CD4-positive, alpha-beta T cell (primary cell): ENCODE data around the gene TEX19. TPM values are rescaled to one million over a fixed set of nuclear protein-coding genes. Genes with fewer than 3 reads are reported as not detected.
A peak's percentile ranks its signal among the peaks of the same experiment; 100 is the strongest.
"Not testable (repeated sequence)": the region's sequence is repeated elsewhere in the genome, so short reads cannot be mapped to it uniquely, and the experiment has no call there.

ENCODE experiments used
- ATAC-seq: fragments of 200-7000 bp; cut with Tn5 transposase; one replicate; pipeline ENCODE4 v1.10.0; 2022; ENCODE audit warnings: mild to moderate bottlenecking; ENCODE audit not compliant: poor library complexity
- CTCF ChIA-PET: fragments of 350-600 bp; sonication (Branson Sonifier 250); formaldehyde crosslinking; loops from one replicate; lab custom pipeline; 2021; ENCODE audit warnings: antibody characterized with exemption, inconsistent platforms; lab: Charles Lee
- POLR2A ChIA-PET: fragments of 350-600 bp; sonication (Branson Sonifier 250); formaldehyde crosslinking; loops from one replicate; lab custom pipeline; 2021; ENCODE audit warnings: antibody characterized with exemption, inconsistent platforms; lab: Charles Lee
- DNase-seq, 14 experiments: peaks; one replicate each; pipeline ENCODE4 v3.0.0-alpha.2; 2013 to 2020; ENCODE audit warnings: mixed read lengths in 2 of 14
- H3K27ac ChIP-seq, 2 donors: one replicate each; pipeline versions ENCODE4 v1.5.1 to v1.7.0; 2013; ENCODE audit warnings: low read length in 2 of 2, low read depth in 1 of 2, mild to moderate bottlenecking in 1 of 2
- H3K27me3 ChIP-seq, 2 experiments: 1 replicate in 1 of 2; 2 replicates in 1 of 2; pipeline versions ENCODE4 v1.6.1 to v1.7.0; 2013; ENCODE audit warnings: low read length in 2 of 2, control low read depth in 1 of 2, mild to moderate bottlenecking in 1 of 2, moderate library complexity in 1 of 2; ENCODE audit not compliant: insufficient read depth in 2 of 2, control insufficient read depth in 1 of 2
- H3K36me3 ChIP-seq: one replicate; pipeline ENCODE4 v1.6.1; 2013; ENCODE audit warnings: low read length, control low read depth; ENCODE audit not compliant: insufficient read depth
- H3K4me1 ChIP-seq: one replicate; pipeline ENCODE4 v1.6.1; 2013; ENCODE audit warnings: low read length, control low read depth; ENCODE audit not compliant: insufficient read depth
- H3K4me3 ChIP-seq: one replicate; pipeline ENCODE4 v1.5.1; 2013; ENCODE audit warnings: mild to moderate bottlenecking, low read length, moderate library complexity
- H3K9me3 ChIP-seq, 2 experiments: 1 replicate in 1 of 2; 2 replicates in 1 of 2; pipeline versions ENCODE4 v1.6.1 to v1.7.0; 2013; ENCODE audit warnings: low read length in 2 of 2, mild to moderate bottlenecking in 2 of 2, control low read depth in 1 of 2, moderate library complexity in 1 of 2; ENCODE audit not compliant: control insufficient read depth in 1 of 2, insufficient read depth in 1 of 2
- H3K27ac Mint-ChIP-seq: one replicate; pipeline ENCODE4 v1.8.0; 2020; ENCODE audit warnings: mixed read lengths
- H3K27me3 Mint-ChIP-seq: one replicate; pipeline ENCODE4 v1.8.0; 2021; ENCODE audit warnings: mixed read lengths
- H3K36me3 Mint-ChIP-seq: one replicate; pipeline ENCODE4 v1.8.0; 2021; ENCODE audit warnings: low read depth, mixed read lengths
- H3K4me1 Mint-ChIP-seq: one replicate; pipeline ENCODE4 v1.8.0; 2021; ENCODE audit warnings: low read depth, mixed read lengths
- H3K4me3 Mint-ChIP-seq: one replicate; pipeline ENCODE4 v1.8.0; 2020; ENCODE audit warnings: mild to moderate bottlenecking, mixed read lengths
- H3K9me3 Mint-ChIP-seq: one replicate; pipeline ENCODE4 v1.8.0; 2020; ENCODE audit warnings: mixed read lengths
- intact Hi-C, 2 experiments: fragments of 100-400 bp; cut with DNase I in 1 of 2; cut with micrococcal nuclease in 1 of 2; formaldehyde crosslinking; loops; one replicate each; pipeline versions ENCODE4 v1.15.1 to v1.9.0; 2023 to 2025; cut with DNase I, micrococcal nuclease
- total RNA-seq, 174 experiments: library from RNA in 2 of 174; stranded (reverse) in 2 of 174; gene quantifications; one replicate each; pipeline ENCODE4 v1.2.3 and lab custom pipeline; 2021 to 2026
- TF ChIP-seq, protein P1 (sequence below): fragments of 200-600 bp; IDR thresholded peaks from one replicate; pipeline ENCODE4 v1.8.0; 2022; ENCODE audit warnings: antibody characterized with exemption, mild to moderate bottlenecking

The TEX19 gene
- total RNA-seq, 2 experiments from 2014 or later: not detected

DNA sequence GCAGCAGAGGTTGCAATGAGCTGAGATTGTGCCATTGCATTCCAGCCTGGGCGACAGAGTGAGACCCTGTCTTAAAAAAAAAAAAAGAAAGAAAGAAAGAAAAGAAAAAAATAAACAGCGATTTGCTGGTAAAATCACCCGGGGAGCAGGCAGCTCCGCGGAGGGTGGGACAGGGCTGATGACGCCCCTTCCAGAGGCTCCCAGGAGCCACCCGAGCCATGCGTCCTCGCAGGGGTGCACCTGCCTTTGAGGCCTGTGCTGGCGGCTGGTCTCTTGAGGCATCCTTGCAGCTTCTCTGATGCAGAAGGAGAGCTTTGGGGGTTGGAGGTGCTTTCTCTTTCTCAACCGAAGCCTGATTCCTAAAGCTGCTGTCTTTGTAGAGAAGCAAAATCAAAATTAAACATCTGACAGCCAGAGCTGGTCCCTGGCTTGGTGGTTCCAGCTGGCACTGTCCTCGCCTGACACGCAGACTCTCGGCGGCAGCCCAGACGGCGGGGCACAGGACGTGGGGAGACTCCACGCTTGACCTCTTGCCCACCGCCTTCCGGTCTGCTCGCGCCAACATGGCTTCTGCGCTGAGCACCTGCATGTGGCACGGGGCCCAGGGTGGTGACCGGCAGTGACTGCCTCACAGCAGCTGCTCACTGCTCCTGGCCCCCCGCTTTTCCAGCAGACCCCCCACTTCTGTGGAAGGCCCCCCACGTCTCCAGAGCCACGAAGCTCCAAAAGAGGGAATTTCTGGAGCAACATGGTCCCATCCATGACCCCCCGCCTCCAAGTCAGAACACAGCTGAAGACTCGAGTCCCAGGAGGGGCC is 19.1 kb downstream of the TEX19 start:
- Histone ChIP-seq H3K27me3 (peaks cover 18 to 28% of the 10 kb centered on the region in 2 experiments), H3K4me1 (peaks cover 2% of the 10 kb centered on the region), H3K27ac (no peak overlapping the region), H3K36me3 (no peaks in the 10 kb centered on the region), H3K4me3 (no peak overlapping the region), H3K9me3 (peaks cover 0 to 9% of the 10 kb centered on the region in 2 experiments)
- intact Hi-C loops: no loop called here
- Mint-ChIP-seq H3K4me3 (no peak overlapping the region), H3K27me3 (peaks cover 45% of the 10 kb centered on the region), H3K9me3 (no peaks in the 10 kb centered on the region), H3K27ac (no peak overlapping the region), H3K36me3 (no peaks in the 10 kb centered on the region), H3K4me1 (no peaks in the 10 kb centered on the region)
- ChIA-PET CTCF (no interaction called here), POLR2A (no interaction called here)
- ATAC-seq (no peak), DNase-seq (no peak)
- TF ChIP-seq, protein P1, sequence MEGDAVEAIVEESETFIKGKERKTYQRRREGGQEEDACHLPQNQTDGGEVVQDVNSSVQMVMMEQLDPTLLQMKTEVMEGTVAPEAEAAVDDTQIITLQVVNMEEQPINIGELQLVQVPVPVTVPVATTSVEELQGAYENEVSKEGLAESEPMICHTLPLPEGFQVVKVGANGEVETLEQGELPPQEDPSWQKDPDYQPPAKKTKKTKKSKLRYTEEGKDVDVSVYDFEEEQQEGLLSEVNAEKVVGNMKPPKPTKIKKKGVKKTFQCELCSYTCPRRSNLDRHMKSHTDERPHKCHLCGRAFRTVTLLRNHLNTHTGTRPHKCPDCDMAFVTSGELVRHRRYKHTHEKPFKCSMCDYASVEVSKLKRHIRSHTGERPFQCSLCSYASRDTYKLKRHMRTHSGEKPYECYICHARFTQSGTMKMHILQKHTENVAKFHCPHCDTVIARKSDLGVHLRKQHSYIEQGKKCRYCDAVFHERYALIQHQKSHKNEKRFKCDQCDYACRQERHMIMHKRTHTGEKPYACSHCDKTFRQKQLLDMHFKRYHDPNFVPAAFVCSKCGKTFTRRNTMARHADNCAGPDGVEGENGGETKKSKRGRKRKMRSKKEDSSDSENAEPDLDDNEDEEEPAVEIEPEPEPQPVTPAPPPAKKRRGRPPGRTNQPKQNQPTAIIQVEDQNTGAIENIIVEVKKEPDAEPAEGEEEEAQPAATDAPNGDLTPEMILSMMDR: no peak

DNA sequence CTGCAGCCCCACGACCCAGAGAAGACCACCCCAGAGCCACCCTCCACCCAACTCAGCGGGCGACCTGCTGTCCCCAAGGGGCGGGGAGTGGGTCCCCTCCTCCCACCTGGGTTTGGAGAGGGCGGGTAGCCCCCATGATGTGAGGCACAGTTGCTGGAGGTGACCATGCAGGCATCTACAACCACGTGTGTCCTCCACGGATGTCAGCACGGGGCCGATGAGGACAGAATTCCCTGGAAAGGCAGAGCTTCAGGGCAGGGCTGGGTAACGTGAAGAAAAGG is 19.6 kb downstream of the TEX19 start:
- Mint-ChIP-seq H3K27ac (no peak overlapping the region), H3K27me3 (peaks cover 40% of the 10 kb centered on the region)

DNA sequence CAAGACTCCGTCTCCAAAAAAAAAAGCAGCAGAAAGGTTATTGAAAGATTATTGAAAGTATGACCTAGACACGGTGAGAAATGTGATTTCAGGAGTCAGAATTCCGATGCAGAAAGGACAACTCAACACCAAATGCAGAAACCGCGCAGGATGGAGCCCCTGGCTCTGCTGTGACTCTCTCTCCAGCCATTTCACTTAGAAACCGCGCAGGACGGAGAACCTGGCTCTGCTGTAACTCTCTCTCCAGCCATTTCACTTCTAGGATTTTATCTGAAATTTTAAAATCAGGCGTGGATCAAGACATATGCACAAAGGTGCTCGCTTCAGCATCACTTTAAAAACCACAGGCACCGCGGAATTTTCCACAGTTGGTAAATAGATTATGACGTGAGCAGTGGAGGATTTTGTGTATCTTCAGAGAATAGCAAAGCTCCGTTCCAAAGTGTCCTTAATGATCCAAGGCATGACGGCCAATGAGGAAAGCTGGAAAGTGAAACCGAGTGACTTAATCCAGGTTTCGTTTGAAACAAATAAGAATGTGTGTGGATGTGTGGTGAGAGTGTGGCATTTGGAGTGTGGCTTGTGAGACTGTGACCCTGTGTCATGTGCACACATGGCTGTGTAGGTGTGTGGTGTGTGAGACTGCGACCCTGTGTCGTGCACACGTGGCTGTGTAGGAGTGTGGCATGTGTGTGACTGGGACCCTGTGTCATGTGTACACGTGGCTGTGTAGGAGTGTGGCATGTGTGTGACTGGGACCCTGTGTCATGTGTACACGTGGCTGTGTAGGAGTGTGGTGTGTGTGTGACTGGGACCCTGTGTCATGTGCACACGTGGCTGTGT is 22.0 kb downstream of the TEX19 start:
- Histone ChIP-seq H3K4me3 (no peak overlapping the region), H3K4me1 (peaks cover 2% of the 10 kb centered on the region), H3K27me3 (peaks cover 24 to 30% of the 10 kb centered on the region in 2 experiments), H3K27ac (no peak overlapping the region), H3K36me3 (no peaks in the 10 kb centered on the region), H3K9me3 (peaks cover 0 to 10% of the 10 kb centered on the region in 2 experiments)
- H3K27me3 Mint-ChIP-seq: peaks cover 33% of the 10 kb centered on the region
- TF ChIP-seq, protein P1: no peak
- H3K36me3 Mint-ChIP-seq: no peaks in the 10 kb centered on the region
- POLR2A ChIA-PET: no interaction called here
- intact Hi-C loops: no loop called here
- H3K4me3 Mint-ChIP-seq: no peak overlapping the region
- H3K4me1 Mint-ChIP-seq: no peaks in the 10 kb centered on the region
- H3K9me3 Mint-ChIP-seq: no peaks in the 10 kb centered on the region
- H3K27ac Mint-ChIP-seq: no peak overlapping the region
- peak in 1 of 14 experiments; percentile 2 for DNase-seq
- ATAC-seq: no peak
- CTCF ChIA-PET: no interaction called here

More for the DNA sequence above, 19.6 kb downstream of the TEX19 start:
- intact Hi-C loops: no loop called here
- no peaks in the 10 kb centered on the region for H3K4me1 Mint-ChIP-seq
- ChIA-PET CTCF (no interaction called here), POLR2A (no interaction called here)
- Histone ChIP-seq H3K9me3 (peaks cover 0 to 9% of the 10 kb centered on the region in 2 experiments), H3K27ac (no peak overlapping the region), H3K27me3 (peaks cover 21 to 24% of the 10 kb centered on the region in 2 experiments), H3K4me1 (peaks cover 2% of the 10 kb centered on the region), H3K36me3 (no peaks in the 10 kb centered on the region), H3K4me3 (no peak overlapping the region)
- no peaks in the 10 kb centered on the region for H3K36me3 Mint-ChIP-seq
- ATAC-seq (no peak), DNase-seq (no peak)
- H3K9me3 Mint-ChIP-seq: no peaks in the 10 kb centered on the region
- no peak overlapping the region for H3K4me3 Mint-ChIP-seq
- TF ChIP-seq, protein P1: no peak

DNA sequence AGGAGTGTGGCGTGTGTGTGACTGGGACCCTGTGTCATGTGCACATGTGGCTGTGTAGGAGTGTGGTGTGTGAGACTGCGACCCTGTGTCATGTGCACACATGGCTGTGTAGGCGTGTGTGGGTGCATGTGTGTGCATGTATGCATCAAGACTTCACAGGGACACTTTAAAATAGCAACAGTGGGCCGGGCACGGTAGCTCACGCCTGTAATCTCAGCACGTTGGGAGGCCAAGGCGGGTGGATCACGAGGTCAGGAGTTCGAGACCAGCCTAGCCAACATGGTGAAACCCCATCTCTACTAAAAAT is 22.6 kb downstream of the TEX19 start:
- H3K27ac Mint-ChIP-seq, H3K9me3 Mint-ChIP-seq, H3K36me3 ChIP-seq, ATAC-seq, intact Hi-C loops, DNase-seq, CTCF ChIA-PET, H3K36me3 Mint-ChIP-seq, H3K4me3 Mint-ChIP-seq, H3K27ac ChIP-seq, H3K4me1 ChIP-seq, H3K4me3 ChIP-seq, POLR2A ChIA-PET, H3K4me1 Mint-ChIP-seq: not testable (repeated sequence)
- peaks cover 28% of the 10 kb centered on the region for H3K27me3 Mint-ChIP-seq
- Histone ChIP-seq H3K27me3 (peaks cover 23 to 26% of the 10 kb centered on the region in 2 experiments), H3K9me3 (peaks cover 0 to 10% of the 10 kb centered on the region in 2 experiments)
